NCI-H1092 treated with DMSO at 0.1 percent for 48 hours (cell line): ENCODE data around the gene ALDH1L1.
A peak's percentile ranks its signal among the peaks of the same experiment; 100 is the strongest.

Source experiments
- DNase-seq: peaks from one replicate; lab custom pipeline; 2025; lab: John Stamatoyannopoulos, UW

The ALDH1L1 gene

GRCh38 chr3:126133606-126134005 lies 46.8 kb downstream of the ALDH1L1 start:
- no peak for DNase-seq

GRCh38 chr3:126132751-126133511 lies 47.5 kb downstream of the ALDH1L1 start:
- DNase-seq, result peak; percentile 1

GRCh38 chr3:126131881-126132750 lies 48.3 kb downstream of the ALDH1L1 start:
- DNase-seq, result no peak

GRCh38 chr3:126130981-126131745 lies 49.2 kb downstream of the ALDH1L1 start:
- DNase-seq, result no peak

GRCh38 chr3:126130081-126130855 lies 50.1 kb downstream of the ALDH1L1 start:
- no peak for DNase-seq

- DNase-seq, result no peak
Observed at GRCh38 chr3:126129398-126129891, 50.9 kb downstream of the ALDH1L1 start.

GRCh38 chr3:126128504-126129397 lies 51.6 kb downstream of the ALDH1L1 start:
- no peak for DNase-seq

- DNase-seq, result no peak
Observed at GRCh38 chr3:126127904-126128303, 52.5 kb downstream of the ALDH1L1 start.

GRCh38 chr3:126127452-126127851 lies 52.9 kb downstream of the ALDH1L1 start:
- DNase-seq, result no peak

- no peak for DNase-seq
Observed at GRCh38 chr3:126126811-126127431, 53.5 kb downstream of the ALDH1L1 start.

- DNase-seq, result no peak
Observed at GRCh38 chr3:126126286-126126685, 54.1 kb downstream of the ALDH1L1 start.

GRCh38 chr3:126125781-126126251 lies 54.6 kb downstream of the ALDH1L1 start:
- no peak for DNase-seq

GRCh38 chr3:126125341-126125740 lies 55.0 kb downstream of the ALDH1L1 start:
- DNase-seq, result no peak

GRCh38 chr3:126124896-126125295 lies 55.5 kb downstream of the ALDH1L1 start:
- DNase-seq, result no peak

- DNase-seq, result no peak
Observed at GRCh38 chr3:126124148-126124868, 56.1 kb downstream of the ALDH1L1 start.

- DNase-seq, result no peak
Observed at GRCh38 chr3:126121632-126122031, 58.8 kb downstream of the ALDH1L1 start.

- DNase-seq, result no peak
Observed at GRCh38 chr3:126121074-126121473, 59.3 kb downstream of the ALDH1L1 start.

- DNase-seq, result no peak
Observed at GRCh38 chr3:126119976-126120375, 60.4 kb downstream of the ALDH1L1 start.
